Thyroid gland (tissue), 4 donors: ENCODE measurements around the gene GRAMD4. TPM values are rescaled to one million over a fixed set of nuclear protein-coding genes. Genes with fewer than 3 reads are reported as not detected.

Experiments used
- DNase-seq, 2 donors: peaks; one replicate each; pipeline ENCODE4 v3.0.0-alpha.2; 2019
- H3K27ac ChIP-seq, 3 donors: fragments of 200-600 bp; sonication (generic); 1 replicate in 2 of 3; 2 replicates in 1 of 3; pipeline ENCODE4 v1.5.1; 2016 to 2019; ENCODE audit warnings: mild to moderate bottlenecking in 1 of 3, moderate library complexity in 1 of 3
- H3K27me3 ChIP-seq: fragments of 200-600 bp; sonication (generic); one replicate; pipeline ENCODE4 v1.5.1; 2019
- H3K36me3 ChIP-seq, 2 donors: fragments of 200-600 bp; sonication (generic); one replicate each; pipeline ENCODE4 v1.5.1; 2016 to 2019
- H3K4me1 ChIP-seq, 2 donors: fragments of 200-600 bp; sonication (generic); one replicate each; pipeline ENCODE4 v1.5.1; 2017 to 2019
- H3K4me3 ChIP-seq, 3 donors: fragments of 200-600 bp; sonication (generic); replicated peaks in 1 of 3; 1 replicate in 2 of 3; 2 replicates in 1 of 3; pipeline ENCODE4 v1.5.1; 2016; ENCODE audit warnings: mild to moderate bottlenecking in 1 of 3
- H3K9me3 ChIP-seq: fragments of 200-600 bp; sonication (generic); one replicate; pipeline ENCODE4 v1.5.1; 2017
- CTCF ChIP-seq, 6 experiments: fragments of 200-600 bp in 3 of 6; fragments of 450-650 bp in 3 of 6; sonication (generic) in 3 of 6; IDR thresholded peaks; one replicate each; pipeline ENCODE4 v1.5.1; 2016 to 2019; ENCODE audit warnings: antibody characterized with exemption in 6 of 6, mild to moderate bottlenecking in 2 of 6, inconsistent platforms in 1 of 6, moderate library complexity in 1 of 6
- POLR2A ChIP-seq, 2 donors: fragments of 450-650 bp; IDR thresholded peaks; one replicate each; pipeline ENCODE4 v1.6.1; 2017; ENCODE audit warnings: antibody characterized with exemption in 2 of 2, mild to moderate bottlenecking in 2 of 2, moderate library complexity in 1 of 2
- WGBS, 2 donors: methylation state at CpG; one replicate each; pipeline ENCODE4 v1.1.5; 2017; 5-methylcytosine and 5-hydroxymethylcytosine counted together
- intact Hi-C: fragments of 100-400 bp; cut with DNase I; formaldehyde crosslinking; loops from one replicate; pipeline ENCODE4 v1.15.1; 2023
- total RNA-seq, 4 donors: library from RNA; depleted of rRNA; stranded (reverse); fragments of >200 nt; gene quantifications; one replicate each; pipeline ENCODE4 v1.2.3, GENCODE V29; 2016

The GRAMD4 gene
- total RNA-seq, 4 donors from 2014 or later, result 33.5 to 193 (median 62.1) TPM

DNA sequence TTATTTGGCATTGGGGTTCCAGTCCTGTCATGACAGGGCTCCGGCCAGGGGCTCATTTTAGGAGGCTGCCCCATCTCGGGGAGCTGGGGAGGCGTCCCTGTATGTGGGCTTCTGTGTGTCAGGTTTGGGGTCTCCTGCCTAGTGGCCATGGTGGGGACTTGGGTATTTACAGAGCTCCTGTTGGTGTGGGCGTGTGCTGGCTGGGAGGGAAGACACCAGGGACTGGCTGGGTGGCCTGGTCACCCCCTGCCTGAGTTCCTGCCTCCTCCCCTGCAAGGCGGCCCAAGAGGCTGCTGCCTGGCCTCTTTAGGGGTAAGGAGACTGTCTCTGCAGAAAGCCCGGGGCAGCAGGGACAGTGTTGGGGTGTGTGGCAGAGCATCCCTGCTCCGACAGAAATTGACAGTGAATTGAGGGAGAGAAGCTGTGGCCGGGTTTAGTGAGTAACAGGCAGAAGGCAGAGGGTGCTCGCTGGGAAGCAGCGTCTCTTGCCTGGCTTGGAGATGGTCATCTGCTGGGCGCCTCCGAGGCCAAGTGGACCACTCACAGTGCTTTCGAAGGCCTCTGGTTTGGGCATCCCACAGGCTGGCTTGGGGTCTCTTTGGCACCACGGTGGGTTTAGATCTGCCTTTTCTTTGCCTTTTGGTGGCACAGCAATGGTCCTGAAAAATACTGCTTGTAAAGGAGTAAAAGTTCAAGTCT is 40.3 kb upstream of the GRAMD4 start:
- H3K27ac ChIP-seq, result peak overlapping the region; percentile 77 to 85 (median 84)

DNA sequence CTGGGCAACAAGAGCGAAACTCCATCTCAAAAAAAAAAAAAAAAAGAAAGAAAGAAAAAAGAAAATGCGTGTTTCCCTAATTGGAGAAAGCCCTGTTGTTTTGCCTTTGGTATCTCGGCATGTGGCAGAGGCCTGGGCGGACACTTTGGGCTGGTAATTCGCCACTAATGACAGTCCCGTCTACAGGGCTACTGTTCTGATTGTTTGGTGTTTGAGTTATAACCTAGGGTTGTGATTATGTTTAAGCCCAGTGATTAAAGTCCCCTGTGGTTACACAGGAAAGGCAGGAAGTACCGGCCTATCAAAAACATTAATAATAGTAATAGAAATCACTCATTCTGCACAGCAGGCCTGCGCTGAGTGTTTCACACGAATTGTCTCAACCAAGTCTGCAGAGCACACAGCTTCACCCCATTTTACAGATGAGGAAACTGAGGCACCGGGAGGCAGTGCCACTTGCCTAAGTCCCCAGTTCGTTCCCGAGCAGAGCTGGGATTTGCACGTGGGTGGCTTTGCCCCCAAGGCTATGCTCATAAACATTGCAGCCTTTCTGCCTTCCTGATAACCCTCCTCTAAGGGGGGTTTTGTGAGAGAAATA is 39.1 kb upstream of the GRAMD4 start:
- peak overlapping the region in 2 of 3 donors; percentile 84 to 85 for H3K27ac ChIP-seq
- no peak for TF ChIP-seq POLR2A (IDR thresholded peaks at IDR 0.05)
- TF ChIP-seq CTCF (IDR thresholded peaks at IDR 0.05), result no peak
- no peaks in the 10 kb centered on the region for H3K36me3 ChIP-seq
- WGBS, 2 donors, result 77 to 80% methylated on average over 12 to 13 of the region's 13 CpGs
- DNase-seq, result no peak
- intact Hi-C loops, result no loop called here
- no peaks in the 10 kb centered on the region for H3K9me3 ChIP-seq
- no peak overlapping the region for H3K4me3 ChIP-seq
- no peaks in the 10 kb centered on the region for H3K27me3 ChIP-seq
- H3K4me1 ChIP-seq, result peaks cover 61 to 74% of the 10 kb centered on the region in 2 donors

More for the DNA sequence above, 40.3 kb upstream of the GRAMD4 start:
- TF ChIP-seq CTCF (IDR thresholded peaks at IDR 0.05), result no peak
- no peak for TF ChIP-seq POLR2A (IDR thresholded peaks at IDR 0.05)
- WGBS, 2 donors, result 65 to 83% methylated on average over 12 of the region's 14 CpGs
- intact Hi-C loops, result loop anchor here (5.0 to 10.0 kb wide), 2 partner anchors 157 to 225 kb away; partner anchors contain the start of gene CERK
- H3K4me3 ChIP-seq, result no peak overlapping the region
- no peaks in the 10 kb centered on the region for H3K27me3 ChIP-seq
- H3K9me3 ChIP-seq, result no peaks in the 10 kb centered on the region
- no peaks in the 10 kb centered on the region for H3K36me3 ChIP-seq
- DNase-seq, result peak; percentile 27 to 30
- H3K4me1 ChIP-seq, result peaks cover 53 to 77% of the 10 kb centered on the region in 2 donors

GRCh38 chr22:46581538-46582244 is 38.5 kb upstream of the GRAMD4 start:
- peak overlapping the region in 2 of 3 donors; percentile 29 to 58 for H3K27ac ChIP-seq
- peak in 1 of 2 donors; percentile 32 for DNase-seq

GRCh38 chr22:46582281-46582933 is 37.8 kb upstream of the GRAMD4 start:
- Histone ChIP-seq H3K4me3 (no peak overlapping the region), H3K36me3 (no peaks in the 10 kb centered on the region), H3K27me3 (no peaks in the 10 kb centered on the region), H3K27ac (peak overlapping the region in 2 of 3 donors; percentile 29 to 58), H3K4me1 (peaks cover 70 to 83% of the 10 kb centered on the region in 2 donors), H3K9me3 (no peaks in the 10 kb centered on the region)
- intact Hi-C loops, result no loop called here
- TF ChIP-seq POLR2A (IDR thresholded peaks at IDR 0.05) (no peak), CTCF (IDR thresholded peaks at IDR 0.05) (no peak)
- DNase-seq, result no peak
- WGBS, 2 donors, result 72 to 84% methylated on average over 11 to 14 of the region's 14 CpGs

More at GRCh38 chr22:46581538-46582244, 38.5 kb upstream of the GRAMD4 start:
- TF ChIP-seq CTCF (IDR thresholded peaks at IDR 0.05) (no peak), POLR2A (IDR thresholded peaks at IDR 0.05) (no peak)
- intact Hi-C loops, result no loop called here
- 61 to 65% methylated on average over 5 to 12 of the region's 14 CpGs for WGBS, 2 donors
- peaks cover 63 to 76% of the 10 kb centered on the region in 2 donors for H3K4me1 ChIP-seq
- H3K4me3 ChIP-seq, result no peak overlapping the region
- no peaks in the 10 kb centered on the region for H3K9me3 ChIP-seq
- no peaks in the 10 kb centered on the region for H3K27me3 ChIP-seq
- H3K36me3 ChIP-seq, result no peaks in the 10 kb centered on the region
